Liver (tissue), 9 donors: ENCODE data around the gene PPP1R14C. TPM values are rescaled to one million over a fixed set of nuclear protein-coding genes. Genes with fewer than 3 reads are reported as not detected.

Experiments used
- DNase-seq: peaks from one replicate; pipeline ENCODE4 v3.0.0-alpha.2; 2017; ENCODE audit warnings: low spot score
- H3K27ac ChIP-seq, 2 donors: one replicate each; pipeline ENCODE4 v1.7.0; 2013; ENCODE audit warnings: inconsistent platforms in 2 of 2, low read length in 2 of 2, control low read depth in 1 of 2, low read depth in 1 of 2, mild to moderate bottlenecking in 1 of 2
- H3K27me3 ChIP-seq, 4 donors: one replicate each; pipeline versions ENCODE4 v1.6.1 to v1.7.0; 2013; ENCODE audit warnings: low read length in 3 of 4, inconsistent platforms in 1 of 4, mild to moderate bottlenecking in 1 of 4, moderate library complexity in 1 of 4; ENCODE audit not compliant: control insufficient read depth in 4 of 4, insufficient read depth in 4 of 4
- H3K36me3 ChIP-seq, 4 donors: one replicate each; pipeline versions ENCODE4 v1.6.1 to v1.7.0; 2013; ENCODE audit warnings: low read length in 3 of 4, mild to moderate bottlenecking in 3 of 4, low read depth in 1 of 4, moderate library complexity in 1 of 4; ENCODE audit not compliant: control insufficient read depth in 4 of 4, insufficient read depth in 3 of 4
- H3K4me1 ChIP-seq, 4 donors: one replicate each; pipeline versions ENCODE4 v1.6.1 to v1.7.0; 2013; ENCODE audit warnings: low read length in 3 of 4, mild to moderate bottlenecking in 3 of 4, moderate library complexity in 1 of 4; ENCODE audit not compliant: control insufficient read depth in 4 of 4, insufficient read depth in 4 of 4
- H3K4me3 ChIP-seq, 3 donors: one replicate each; pipeline versions ENCODE4 v1.6.1 to v1.7.0; 2013; ENCODE audit warnings: low read length in 3 of 3, control low read depth in 1 of 3, low read depth in 1 of 3, mild to moderate bottlenecking in 1 of 3
- H3K9ac ChIP-seq, 2 donors: one replicate each; pipeline ENCODE4 v1.7.0; 2013; ENCODE audit warnings: low read length in 2 of 2, mild to moderate bottlenecking in 2 of 2, moderate library complexity in 2 of 2, control low read depth in 1 of 2, low read depth in 1 of 2
- H3K9me3 ChIP-seq, 4 donors: one replicate each; pipeline versions ENCODE4 v1.6.1 to v1.7.0; 2013; ENCODE audit warnings: low read length in 3 of 4; ENCODE audit not compliant: control insufficient read depth in 4 of 4
- ATF3 ChIP-seq: IDR thresholded peaks from 2 replicates; pipeline ENCODE4 v1.6.1; 2016; ENCODE audit warnings: antibody characterized with exemption
- FOXA1 ChIP-seq: IDR thresholded peaks from 2 replicates; pipeline ENCODE4 v1.6.1; 2016; ENCODE audit warnings: antibody characterized with exemption
- GABPA ChIP-seq, 2 donors: IDR thresholded peaks in 1 of 2; conservative IDR thresholded peaks in 1 of 2; 2 replicates each; pipeline ENCODE4 v1.6.1; 2016; ENCODE audit warnings: antibody characterized with exemption in 2 of 2, mild to moderate bottlenecking in 1 of 2, moderate library complexity in 1 of 2
- HNF4A ChIP-seq, 2 donors: conservative IDR thresholded peaks; 2 replicates each; pipeline ENCODE4 v1.6.1; 2016; ENCODE audit warnings: antibody characterized with exemption in 2 of 2, mild to moderate bottlenecking in 2 of 2
- HNF4G ChIP-seq: IDR thresholded peaks from 2 replicates; pipeline ENCODE4 v1.6.1; 2016; ENCODE audit warnings: antibody characterized with exemption
- RAD21 ChIP-seq, 2 donors: IDR thresholded peaks; 2 replicates each; pipeline ENCODE4 v1.6.1; 2016; ENCODE audit warnings: antibody characterized with exemption in 2 of 2, mild to moderate bottlenecking in 2 of 2
- REST ChIP-seq: IDR thresholded peaks from 2 replicates; pipeline ENCODE4 v1.6.1; 2016; ENCODE audit warnings: antibody characterized with exemption, mild to moderate bottlenecking
- RXRA ChIP-seq, 2 donors: IDR thresholded peaks; 2 replicates each; pipeline ENCODE4 v1.6.1; 2017 to 2018; ENCODE audit warnings: antibody characterized with exemption in 2 of 2, mild to moderate bottlenecking in 1 of 2
- TAF1 ChIP-seq: conservative IDR thresholded peaks from 2 replicates; pipeline ENCODE4 v1.6.1; 2016; ENCODE audit warnings: antibody characterized with exemption, mild to moderate bottlenecking
- YY1 ChIP-seq: IDR thresholded peaks from 2 replicates; pipeline ENCODE4 v1.6.1; 2016; ENCODE audit warnings: antibody characterized with exemption, mild to moderate bottlenecking
- ZBTB33 ChIP-seq: IDR thresholded peaks from 2 replicates; pipeline ENCODE4 v1.6.1; 2016; ENCODE audit warnings: antibody characterized with exemption
- WGBS: extraction: QIAGEN DNeasy Blood & Tissue Kit; methylation state at CpG from one replicate; pipeline ENCODE4 v1.1.7; 2013; 5-methylcytosine and 5-hydroxymethylcytosine counted together
- polyA plus RNA-seq, 2 donors: library from polyadenylated mRNA; stranded (reverse) in 1 of 2; unstranded in 1 of 2; fragments of 200-250 nt in 1 of 2; fragments of >200 nt in 1 of 2; fragmentation: Nextera tagmentation in 1 of 2; extraction: Ambion mirVana in 1 of 2; gene quantifications; one replicate each; pipeline versions ENCODE4 v1.2.1 to v1.2.3, GENCODE V29; 2013 to 2015
- total RNA-seq, 2 donors: library from RNA; depleted of rRNA; stranded (reverse); fragments of >200 nt; gene quantifications; one replicate each; pipeline ENCODE4 v1.2.3, GENCODE V29; 2014
- TF ChIP-seq, protein P1 (sequence below): fragments of 150-350 bp; IDR thresholded peaks from 2 replicates; pipeline ENCODE4 v1.5.1; 2017; ENCODE audit warnings: improper control_type of control experiment, low read depth, low read length; ENCODE audit not compliant: missing input control
- donor health status: healthy.
- donor health status: healthy.
- donor health status: healthy.
- donor health status: healthy.
- donor health status: healthy.

The PPP1R14C gene
- total and polyA plus RNA-seq, 4 donors, result 0.05 TPM; not detected in 3

DNA sequence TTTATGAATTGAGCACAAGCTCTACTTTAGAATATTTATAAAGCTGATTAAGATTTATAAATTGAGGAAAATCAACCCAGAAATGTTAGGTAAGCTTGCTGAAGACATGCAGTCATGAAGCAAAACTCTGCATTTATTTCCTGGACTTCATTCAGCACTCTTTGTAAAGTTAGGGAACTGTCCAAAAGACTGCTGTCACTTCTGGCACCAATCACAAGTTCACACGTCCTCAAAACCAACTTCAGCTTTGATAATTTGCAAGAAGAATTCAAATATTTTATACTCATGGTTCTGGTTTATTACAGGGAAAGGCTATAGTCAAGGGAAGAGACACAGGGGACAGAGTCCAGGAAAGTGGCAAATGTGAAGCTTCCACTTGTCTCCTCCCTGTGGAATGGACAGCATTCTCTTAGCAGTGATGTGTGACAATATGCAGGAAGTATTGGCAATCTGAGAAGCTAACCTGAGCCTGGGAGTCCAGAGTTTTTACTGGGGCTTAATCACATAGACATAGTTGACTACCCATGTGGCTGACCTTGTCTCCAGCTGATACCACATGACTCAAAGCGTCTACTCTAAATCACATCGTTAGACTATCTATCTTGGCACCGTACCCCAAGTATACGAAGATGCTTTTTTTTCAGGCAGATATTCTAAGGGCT, 85.4 kb downstream of the PPP1R14C start (continued):
- TF ChIP-seq ATF3 (no peak), RAD21 (IDR thresholded peaks at IDR 0.05) (no peak), YY1 (no peak), GABPA (IDR thresholded peaks at IDR 0.05 in 1 of 2, conservative IDR thresholded peaks at IDR 0.05 in 1 of 2) (no peak), ZBTB33 (no peak), HNF4G (no peak), TAF1 (no peak)

DNA sequence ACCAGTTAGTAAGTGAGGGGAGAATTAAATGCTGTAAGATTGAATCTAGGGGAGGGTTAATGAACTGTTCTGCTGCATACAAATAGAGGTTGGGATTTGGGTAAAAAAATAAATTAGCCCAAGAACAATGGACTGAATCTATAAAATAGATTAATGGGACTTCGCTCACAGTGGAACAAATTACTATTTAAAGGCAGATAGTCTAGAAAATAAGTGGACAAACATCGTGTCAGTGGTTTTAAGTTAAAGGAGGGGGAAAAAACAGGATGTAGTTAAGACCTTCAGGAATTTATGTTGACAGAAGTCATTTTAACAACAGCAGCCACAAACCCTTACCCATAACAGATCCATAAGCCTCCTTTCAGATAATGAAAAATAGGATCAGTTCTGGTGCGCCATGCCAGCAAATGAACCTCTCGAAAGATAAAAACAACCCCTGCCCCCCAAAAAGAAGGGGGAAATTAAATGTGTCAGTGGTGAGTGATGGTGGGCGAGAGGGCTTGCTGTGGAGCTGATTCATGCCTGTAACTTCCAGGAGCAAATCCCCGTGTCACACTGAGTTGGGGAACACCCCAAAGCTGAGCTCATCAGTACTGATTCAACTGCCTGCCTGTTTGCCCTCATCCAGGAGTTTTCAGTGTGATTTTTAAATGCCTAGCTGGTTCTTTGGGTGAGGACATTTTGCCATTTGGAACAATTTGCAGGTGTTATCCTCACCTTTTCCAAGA, 86.8 kb downstream of the PPP1R14C start:
- Histone ChIP-seq H3K27me3 (no peaks in the 10 kb centered on the region), H3K9ac (no peak overlapping the region), H3K36me3 (no peaks in the 10 kb centered on the region), H3K27ac (no peak overlapping the region), H3K9me3 (no peaks in the 10 kb centered on the region), H3K4me3 (no peak overlapping the region), H3K4me1 (no peaks in the 10 kb centered on the region)
- 81% methylated on average over 6 of the region's 6 CpGs for WGBS
- DNase-seq, result no peak
- TF ChIP-seq HNF4A (conservative IDR thresholded peaks at IDR 0.05), result no peak
- TF ChIP-seq, protein P1, sequence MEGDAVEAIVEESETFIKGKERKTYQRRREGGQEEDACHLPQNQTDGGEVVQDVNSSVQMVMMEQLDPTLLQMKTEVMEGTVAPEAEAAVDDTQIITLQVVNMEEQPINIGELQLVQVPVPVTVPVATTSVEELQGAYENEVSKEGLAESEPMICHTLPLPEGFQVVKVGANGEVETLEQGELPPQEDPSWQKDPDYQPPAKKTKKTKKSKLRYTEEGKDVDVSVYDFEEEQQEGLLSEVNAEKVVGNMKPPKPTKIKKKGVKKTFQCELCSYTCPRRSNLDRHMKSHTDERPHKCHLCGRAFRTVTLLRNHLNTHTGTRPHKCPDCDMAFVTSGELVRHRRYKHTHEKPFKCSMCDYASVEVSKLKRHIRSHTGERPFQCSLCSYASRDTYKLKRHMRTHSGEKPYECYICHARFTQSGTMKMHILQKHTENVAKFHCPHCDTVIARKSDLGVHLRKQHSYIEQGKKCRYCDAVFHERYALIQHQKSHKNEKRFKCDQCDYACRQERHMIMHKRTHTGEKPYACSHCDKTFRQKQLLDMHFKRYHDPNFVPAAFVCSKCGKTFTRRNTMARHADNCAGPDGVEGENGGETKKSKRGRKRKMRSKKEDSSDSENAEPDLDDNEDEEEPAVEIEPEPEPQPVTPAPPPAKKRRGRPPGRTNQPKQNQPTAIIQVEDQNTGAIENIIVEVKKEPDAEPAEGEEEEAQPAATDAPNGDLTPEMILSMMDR, result no peak
- TF ChIP-seq FOXA1, result no peak

DNA sequence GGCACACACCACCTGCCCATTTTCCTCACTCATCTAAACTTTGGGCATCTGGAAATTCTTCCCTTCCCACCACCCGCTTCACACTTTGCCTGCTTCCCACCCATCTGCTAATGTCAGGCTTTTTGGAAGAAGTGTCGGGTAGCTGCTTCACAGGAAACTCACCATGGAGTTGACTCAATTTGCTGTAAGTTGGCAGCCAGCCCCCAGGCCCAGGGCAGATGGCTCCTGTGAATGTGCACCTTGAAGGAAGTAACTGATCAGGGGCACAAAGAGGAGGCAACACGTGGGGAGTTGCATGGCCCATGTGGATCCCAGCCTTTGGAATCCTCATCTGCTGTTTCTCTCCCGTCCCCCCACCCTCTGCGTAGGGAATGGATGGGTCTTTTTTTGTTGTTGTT, 87.3 kb downstream of the PPP1R14C start:
- H3K4me3 ChIP-seq, result no peak overlapping the region
- no peak overlapping the region for H3K9ac ChIP-seq
- no peak overlapping the region for H3K27ac ChIP-seq
- DNase-seq, result no peak
- H3K9me3 ChIP-seq, result no peaks in the 10 kb centered on the region
- H3K36me3 ChIP-seq, result no peaks in the 10 kb centered on the region
- TF ChIP-seq REST, result no peak
- no peak for TF ChIP-seq HNF4A (conservative IDR thresholded peaks at IDR 0.05)
- TF ChIP-seq HNF4G, result no peak
- TF ChIP-seq ZBTB33, result no peak
- TF ChIP-seq TAF1, result no peak
- TF ChIP-seq RXRA (IDR thresholded peaks at IDR 0.05), result no peak
- no peaks in the 10 kb centered on the region for H3K4me1 ChIP-seq
- no peaks in the 10 kb centered on the region for H3K27me3 ChIP-seq
- WGBS, result 82% methylated on average over 5 of the region's 5 CpGs
